GM06990 (cell line): ENCODE measurements around the gene ASMTL.
"Not testable (repeated sequence)": the region's sequence is repeated elsewhere in the genome, so short reads cannot be mapped to it uniquely, and the experiment has no call there.

Source experiments
- DNase-seq: peaks from one replicate; pipeline ENCODE4 v3.0.0-alpha.2; 2011; ENCODE audit not compliant: insufficient read length; ENCODE audit errors: extremely low read depth
- H3K27me3 ChIP-seq: replicated peaks from 2 replicates; pipeline ENCODE4 v1.6.0; 2011; ENCODE audit warnings: low read length; ENCODE audit not compliant: control insufficient read depth, insufficient read depth
- H3K36me3 ChIP-seq: 2 replicates; pipeline ENCODE4 v1.5.1; 2011; ENCODE audit warnings: low read length; ENCODE audit not compliant: control insufficient read depth, insufficient read depth
- H3K4me3 ChIP-seq: replicated peaks from 2 replicates; pipeline ENCODE4 v1.5.1; 2011; ENCODE audit warnings: low read depth, mild to moderate bottlenecking, control low read depth, low read length
- CTCF ChIP-seq: IDR thresholded peaks from 2 replicates; pipeline ENCODE4 v1.5.1; 2011; ENCODE audit warnings: low read length, control low read depth, mild to moderate bottlenecking, inconsistent platforms; ENCODE audit not compliant: insufficient read depth, poor library complexity, severe bottlenecking

Gene ASMTL

GRCh38 chrX:1416327-1416784 lies 36.4 kb downstream of the ASMTL start:
- TF ChIP-seq CTCF: no peak
- DNase-seq: no peak
- H3K36me3 ChIP-seq: peaks cover 23% of the 10 kb centered on the region
- H3K27me3 ChIP-seq: no peaks in the 10 kb centered on the region
- no peak overlapping the region for H3K4me3 ChIP-seq

- peaks cover 20% of the 10 kb centered on the region for H3K36me3 ChIP-seq
- H3K27me3 ChIP-seq: no peaks in the 10 kb centered on the region
- no peak for DNase-seq
- no peak overlapping the region for H3K4me3 ChIP-seq
- no peak for TF ChIP-seq CTCF
These were observed 40.1 kb downstream of the ASMTL start for GRCh38 chrX:1412551-1413161.

DNA sequence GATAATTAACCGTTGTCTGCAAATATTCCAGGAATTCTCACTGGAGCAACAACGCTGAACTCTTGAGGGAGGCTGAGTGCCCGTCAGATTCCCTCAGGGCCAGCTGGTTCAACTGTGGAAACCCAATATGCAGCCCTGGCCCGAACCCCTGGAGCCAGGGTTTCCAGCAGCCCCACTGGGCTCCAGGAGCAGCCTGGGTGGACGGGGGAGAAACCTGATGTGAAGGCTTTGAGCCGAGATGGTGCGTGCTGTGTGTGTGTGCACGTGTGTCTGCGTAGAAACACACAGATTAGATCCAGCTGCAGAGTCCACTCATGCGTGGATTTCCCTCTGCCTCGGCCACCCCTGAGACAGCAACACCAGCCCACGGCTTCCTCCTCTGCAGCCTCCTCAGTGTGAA lies 41.4 kb downstream of the ASMTL start:
- no peak for DNase-seq
- no peak overlapping the region for H3K4me3 ChIP-seq
- TF ChIP-seq CTCF: no peak
- H3K27me3 ChIP-seq: no peaks in the 10 kb centered on the region
- peaks cover 17% of the 10 kb centered on the region for H3K36me3 ChIP-seq

- DNase-seq: no peak
- Histone ChIP-seq H3K27me3 (no peaks in the 10 kb centered on the region), H3K36me3 (peaks cover 18% of the 10 kb centered on the region), H3K4me3 (no peak overlapping the region)
- TF ChIP-seq CTCF: no peak
These were observed 45.7 kb downstream of the ASMTL start for GRCh38 chrX:1407035-1407434.

GRCh38 chrX:1405769-1406168 lies 46.9 kb downstream of the ASMTL start:
- H3K4me3 ChIP-seq, H3K27me3 ChIP-seq, DNase-seq: not testable (repeated sequence)
- peaks cover 22% of the 10 kb centered on the region for H3K36me3 ChIP-seq

DNA sequence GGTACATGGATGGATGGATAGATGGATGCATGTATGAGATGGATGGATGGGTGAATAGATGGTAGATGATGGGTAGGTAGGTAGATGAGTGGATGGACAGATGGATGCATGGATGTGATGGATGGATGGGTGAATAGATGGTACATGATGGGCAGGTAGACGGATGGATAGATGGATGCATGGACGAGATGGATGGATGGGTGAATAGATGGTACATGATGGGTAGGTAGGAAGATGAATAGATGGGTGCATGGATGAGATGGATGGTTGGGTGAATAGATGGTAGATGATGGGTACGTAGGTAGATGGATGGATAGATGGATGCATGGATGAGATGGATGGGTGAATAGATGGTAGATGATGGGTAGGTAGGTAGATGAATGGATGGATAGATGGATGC lies 48.8 kb downstream of the ASMTL start:
- not testable (repeated sequence) for DNase-seq, H3K27me3 ChIP-seq, H3K4me3 ChIP-seq
- H3K36me3 ChIP-seq: peaks cover 30% of the 10 kb centered on the region

- Histone ChIP-seq H3K4me3 (no peak overlapping the region), H3K27me3 (no peaks in the 10 kb centered on the region), H3K36me3 (peaks cover 35% of the 10 kb centered on the region)
- no peak for DNase-seq
- TF ChIP-seq CTCF: no peak
These were observed 49.5 kb downstream of the ASMTL start for GRCh38 chrX:1403228-1403627.
